ENCODE results near the gene BBS5.

DNA sequence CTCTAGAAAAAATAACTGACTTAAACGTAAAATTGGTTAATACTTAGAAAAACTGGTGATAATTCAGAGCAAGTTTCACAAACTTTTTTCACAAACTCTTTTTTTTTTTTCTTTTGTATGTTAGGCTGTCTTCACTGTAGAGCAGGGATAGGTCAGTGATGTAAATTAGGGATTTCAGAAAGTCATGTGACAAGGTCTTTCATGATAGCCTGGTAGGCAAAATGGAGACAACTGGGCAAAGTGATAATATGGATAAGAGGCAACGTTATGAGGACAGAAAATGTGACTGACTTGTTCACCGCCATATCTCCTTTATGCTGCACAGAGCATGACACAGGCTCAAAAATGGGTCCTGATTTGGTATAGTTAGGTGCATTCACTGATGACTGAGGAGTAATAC is 39.4 kb upstream of the BBS5 start:
- TF ChIP-seq, protein P1, sequence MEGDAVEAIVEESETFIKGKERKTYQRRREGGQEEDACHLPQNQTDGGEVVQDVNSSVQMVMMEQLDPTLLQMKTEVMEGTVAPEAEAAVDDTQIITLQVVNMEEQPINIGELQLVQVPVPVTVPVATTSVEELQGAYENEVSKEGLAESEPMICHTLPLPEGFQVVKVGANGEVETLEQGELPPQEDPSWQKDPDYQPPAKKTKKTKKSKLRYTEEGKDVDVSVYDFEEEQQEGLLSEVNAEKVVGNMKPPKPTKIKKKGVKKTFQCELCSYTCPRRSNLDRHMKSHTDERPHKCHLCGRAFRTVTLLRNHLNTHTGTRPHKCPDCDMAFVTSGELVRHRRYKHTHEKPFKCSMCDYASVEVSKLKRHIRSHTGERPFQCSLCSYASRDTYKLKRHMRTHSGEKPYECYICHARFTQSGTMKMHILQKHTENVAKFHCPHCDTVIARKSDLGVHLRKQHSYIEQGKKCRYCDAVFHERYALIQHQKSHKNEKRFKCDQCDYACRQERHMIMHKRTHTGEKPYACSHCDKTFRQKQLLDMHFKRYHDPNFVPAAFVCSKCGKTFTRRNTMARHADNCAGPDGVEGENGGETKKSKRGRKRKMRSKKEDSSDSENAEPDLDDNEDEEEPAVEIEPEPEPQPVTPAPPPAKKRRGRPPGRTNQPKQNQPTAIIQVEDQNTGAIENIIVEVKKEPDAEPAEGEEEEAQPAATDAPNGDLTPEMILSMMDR (IDR thresholded peaks at IDR 0.05; ENCODE audit: low read depth, low read length) = no peak
- TF ChIP-seq, protein P2, sequence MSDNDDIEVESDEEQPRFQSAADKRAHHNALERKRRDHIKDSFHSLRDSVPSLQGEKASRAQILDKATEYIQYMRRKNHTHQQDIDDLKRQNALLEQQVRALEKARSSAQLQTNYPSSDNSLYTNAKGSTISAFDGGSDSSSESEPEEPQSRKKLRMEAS (IDR thresholded peaks at IDR 0.05; ENCODE audit: low read depth, low read length) = no peak
- no peak for TF ChIP-seq POLR2A (IDR thresholded peaks at IDR 0.05; ENCODE audit: extremely low read depth, insufficient read length)
- TF ChIP-seq MYC (IDR thresholded peaks at IDR 0.05; ENCODE audit: low read depth, low read length) = no peak
